SK-N-MC (cell line): ENCODE measurements around the gene CACNA1F.

Experiments used
- EZH2 ChIP-seq: fragments of 200-600 bp; sonication (generic); IDR thresholded peaks from one replicate; pipeline ENCODE4 v1.6.1; 2017; ENCODE audit warnings: antibody characterized with exemption
- POLR2AphosphoS5 ChIP-seq: IDR thresholded peaks from 2 replicates; pipeline ENCODE4 v1.6.1; 2012; ENCODE audit warnings: mild to moderate bottlenecking, low read depth, low read length, borderline replicate concordance

GRCh38 chrX:49210406-49210805 lies 22.7 kb downstream of the CACNA1F start:
- no peak for TF ChIP-seq EZH2
- TF ChIP-seq POLR2AphosphoS5, result no peak
